ENCODE data around the gene BHLHE41.

The BHLHE41 gene

DNA sequence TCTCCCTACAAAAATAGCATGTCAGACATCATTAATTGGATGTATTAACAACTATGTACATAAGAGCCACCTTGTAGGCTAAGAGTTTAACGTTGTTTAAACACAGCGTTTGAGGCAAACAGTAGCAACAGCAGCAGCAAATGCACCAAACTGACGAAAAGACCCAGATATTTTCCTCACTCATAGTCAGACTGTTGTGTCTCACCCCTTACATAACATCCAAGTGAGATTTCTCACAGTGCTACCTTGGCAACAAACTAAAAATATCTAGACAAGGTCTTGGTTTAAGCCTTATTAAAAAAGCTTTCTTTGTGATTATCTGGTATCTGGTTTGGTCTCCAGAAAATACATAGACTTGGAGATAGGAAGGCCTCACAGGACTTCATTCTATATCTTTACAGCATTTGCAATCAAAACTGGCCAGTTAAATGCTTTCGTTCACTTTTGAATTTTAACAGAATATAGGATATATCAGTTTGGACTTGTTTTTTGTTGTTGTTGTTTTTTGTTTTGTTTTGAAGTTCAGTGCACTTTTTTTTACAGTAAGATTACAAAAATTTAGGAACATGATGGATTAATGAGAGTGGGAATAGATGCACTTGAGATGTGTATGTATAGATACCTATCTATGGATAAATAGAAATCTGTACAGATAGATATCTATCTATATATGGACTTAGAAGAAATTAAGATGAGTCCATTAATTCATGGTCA is 4.1 kb downstream of the BHLHE41 start:
- TF ChIP-seq, protein P1, sequence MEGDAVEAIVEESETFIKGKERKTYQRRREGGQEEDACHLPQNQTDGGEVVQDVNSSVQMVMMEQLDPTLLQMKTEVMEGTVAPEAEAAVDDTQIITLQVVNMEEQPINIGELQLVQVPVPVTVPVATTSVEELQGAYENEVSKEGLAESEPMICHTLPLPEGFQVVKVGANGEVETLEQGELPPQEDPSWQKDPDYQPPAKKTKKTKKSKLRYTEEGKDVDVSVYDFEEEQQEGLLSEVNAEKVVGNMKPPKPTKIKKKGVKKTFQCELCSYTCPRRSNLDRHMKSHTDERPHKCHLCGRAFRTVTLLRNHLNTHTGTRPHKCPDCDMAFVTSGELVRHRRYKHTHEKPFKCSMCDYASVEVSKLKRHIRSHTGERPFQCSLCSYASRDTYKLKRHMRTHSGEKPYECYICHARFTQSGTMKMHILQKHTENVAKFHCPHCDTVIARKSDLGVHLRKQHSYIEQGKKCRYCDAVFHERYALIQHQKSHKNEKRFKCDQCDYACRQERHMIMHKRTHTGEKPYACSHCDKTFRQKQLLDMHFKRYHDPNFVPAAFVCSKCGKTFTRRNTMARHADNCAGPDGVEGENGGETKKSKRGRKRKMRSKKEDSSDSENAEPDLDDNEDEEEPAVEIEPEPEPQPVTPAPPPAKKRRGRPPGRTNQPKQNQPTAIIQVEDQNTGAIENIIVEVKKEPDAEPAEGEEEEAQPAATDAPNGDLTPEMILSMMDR (IDR thresholded peaks at IDR 0.05) = no peak
- TF ChIP-seq ZFX (IDR thresholded peaks at IDR 0.05; ENCODE audit: borderline replicate concordance) = no peak
- H3K27ac ChIP-seq = no peak overlapping the region

DNA sequence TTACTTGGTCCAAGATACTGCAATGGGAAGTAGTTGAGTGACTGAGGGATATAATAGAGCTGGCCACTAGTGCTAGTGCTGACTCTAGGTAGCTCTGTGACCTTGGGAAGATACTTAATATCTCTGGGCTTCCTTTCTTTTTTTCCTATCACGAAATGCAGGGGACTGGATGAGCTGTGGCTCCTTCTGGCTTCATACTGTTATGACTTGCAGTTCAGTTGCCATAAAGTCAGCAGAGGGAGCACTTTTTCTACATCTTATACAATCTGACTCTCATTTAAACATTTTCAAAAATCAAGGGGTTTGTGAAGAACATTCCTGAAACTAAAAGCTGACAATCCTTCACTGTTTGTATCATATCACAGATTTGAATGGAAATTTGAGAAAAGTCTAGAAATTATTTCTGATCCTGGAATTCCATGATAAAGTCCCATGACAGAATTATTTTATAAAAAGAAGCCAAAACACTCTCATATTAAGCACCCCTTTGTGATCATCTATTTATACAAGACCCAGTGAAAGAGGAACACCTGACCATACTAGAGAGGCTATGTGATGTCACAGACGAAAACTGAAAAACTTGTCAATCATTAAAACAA is 5.3 kb downstream of the BHLHE41 start:
- TF ChIP-seq, protein P1 (IDR thresholded peaks at IDR 0.05) = peak; percentile 85
- TF ChIP-seq ZFX (IDR thresholded peaks at IDR 0.05; ENCODE audit: borderline replicate concordance) = no peak
- H3K27ac ChIP-seq = no peak overlapping the region

DNA sequence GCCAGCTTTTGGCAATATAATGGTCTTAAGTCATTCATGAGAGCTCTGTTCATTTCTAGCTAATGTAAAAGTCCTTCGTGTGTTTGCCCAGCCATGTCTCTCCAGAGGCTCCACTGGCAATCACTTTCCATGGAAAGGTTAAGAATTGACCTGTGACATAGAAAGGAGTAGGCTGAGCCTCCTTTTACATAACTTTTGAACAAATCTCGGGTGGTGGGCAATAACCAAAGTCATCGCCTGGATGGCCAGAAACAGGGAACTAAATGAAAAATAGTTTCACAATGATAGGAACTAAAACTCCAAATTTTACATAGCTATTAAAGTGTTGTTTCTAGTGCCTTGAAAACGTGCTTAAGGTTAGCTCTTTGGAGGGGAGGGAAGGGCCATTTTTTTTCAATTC is 6.5 kb downstream of the BHLHE41 start:
- H3K27ac ChIP-seq = no peak overlapping the region
- TF ChIP-seq ZFX (IDR thresholded peaks at IDR 0.05; ENCODE audit: borderline replicate concordance) = no peak
- TF ChIP-seq, protein P1 (IDR thresholded peaks at IDR 0.05) = no peak

DNA sequence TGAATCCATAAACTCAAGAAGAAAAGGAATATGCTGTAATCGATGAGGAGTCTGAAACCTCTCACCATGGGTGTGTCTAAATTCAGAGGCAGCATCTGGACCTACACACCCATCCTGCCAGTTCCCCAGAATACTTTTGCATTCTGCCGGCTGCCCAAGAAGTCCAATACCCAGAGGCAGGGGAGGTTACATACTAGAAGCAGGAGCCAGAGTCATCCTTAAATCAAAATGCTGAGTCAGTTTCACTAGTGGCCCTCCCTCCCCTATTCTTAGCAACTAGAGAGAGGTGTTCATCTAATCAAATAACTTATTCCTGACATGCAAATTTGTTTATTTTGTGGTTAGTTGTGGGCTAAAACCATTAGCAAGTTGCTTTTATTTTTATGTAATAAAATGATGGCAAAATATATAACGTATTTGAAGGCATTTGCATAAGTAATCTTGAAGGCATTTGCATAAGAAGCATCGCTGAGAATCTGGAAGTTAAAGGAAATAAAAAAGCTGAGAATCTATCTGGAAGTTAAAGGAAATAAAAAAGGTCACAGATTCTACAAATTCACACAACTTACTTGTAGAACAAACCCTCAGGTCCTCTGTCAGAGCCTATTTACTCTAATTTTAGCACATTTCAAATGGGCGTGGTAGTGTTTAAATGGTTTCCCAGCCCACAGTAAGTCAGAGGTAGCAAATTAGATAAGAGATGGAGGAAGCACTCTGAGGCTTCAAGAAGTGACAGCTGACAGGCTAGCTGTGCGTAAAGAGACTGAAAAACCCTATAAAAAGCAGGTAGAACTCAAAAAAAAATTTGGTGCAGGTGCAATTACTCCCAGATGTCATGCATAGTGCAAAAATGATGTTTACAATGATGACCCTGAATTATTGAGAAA is 7.8 kb downstream of the BHLHE41 start:
- H3K27ac ChIP-seq = no peak overlapping the region
- TF ChIP-seq ZFX (IDR thresholded peaks at IDR 0.05; ENCODE audit: borderline replicate concordance) = no peak
- TF ChIP-seq, protein P1 (IDR thresholded peaks at IDR 0.05) = no peak

DNA sequence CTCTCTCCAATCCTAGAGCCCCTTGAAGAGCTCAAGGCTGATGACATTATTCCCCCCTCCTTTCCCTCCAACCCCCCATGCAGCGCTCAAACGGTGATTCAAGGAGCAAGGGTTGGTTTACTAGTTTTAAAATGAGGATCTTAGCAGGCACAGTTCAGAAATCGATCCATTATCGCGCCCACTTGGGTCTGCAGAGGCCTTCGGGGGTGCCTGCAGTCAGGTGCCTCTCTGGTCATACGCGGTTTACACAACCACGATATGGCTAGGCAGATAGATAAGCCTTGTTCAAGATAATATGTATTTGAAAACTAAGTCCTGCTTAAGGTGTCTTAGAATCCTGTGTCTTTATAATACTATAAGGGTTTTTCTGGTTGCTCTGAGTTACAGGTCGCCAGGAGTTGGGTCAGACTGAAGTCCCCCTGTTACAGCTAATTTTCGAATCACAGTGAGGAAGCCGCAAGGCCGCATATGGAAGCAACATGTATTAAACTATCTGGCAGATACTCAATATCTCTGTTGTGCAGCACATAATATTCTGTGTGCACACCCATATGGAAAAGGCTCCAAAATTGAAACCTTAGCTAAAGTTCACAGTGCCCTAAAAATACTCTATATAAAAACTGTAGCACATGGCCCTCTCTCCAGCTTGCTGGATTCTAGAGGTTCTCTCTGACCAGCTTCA is 10.0 kb downstream of the BHLHE41 start:
- peak overlapping the region; percentile 81 for H3K27ac ChIP-seq
- TF ChIP-seq ZFX (IDR thresholded peaks at IDR 0.05; ENCODE audit: borderline replicate concordance) = no peak
- TF ChIP-seq, protein P1 (IDR thresholded peaks at IDR 0.05) = no peak

DNA sequence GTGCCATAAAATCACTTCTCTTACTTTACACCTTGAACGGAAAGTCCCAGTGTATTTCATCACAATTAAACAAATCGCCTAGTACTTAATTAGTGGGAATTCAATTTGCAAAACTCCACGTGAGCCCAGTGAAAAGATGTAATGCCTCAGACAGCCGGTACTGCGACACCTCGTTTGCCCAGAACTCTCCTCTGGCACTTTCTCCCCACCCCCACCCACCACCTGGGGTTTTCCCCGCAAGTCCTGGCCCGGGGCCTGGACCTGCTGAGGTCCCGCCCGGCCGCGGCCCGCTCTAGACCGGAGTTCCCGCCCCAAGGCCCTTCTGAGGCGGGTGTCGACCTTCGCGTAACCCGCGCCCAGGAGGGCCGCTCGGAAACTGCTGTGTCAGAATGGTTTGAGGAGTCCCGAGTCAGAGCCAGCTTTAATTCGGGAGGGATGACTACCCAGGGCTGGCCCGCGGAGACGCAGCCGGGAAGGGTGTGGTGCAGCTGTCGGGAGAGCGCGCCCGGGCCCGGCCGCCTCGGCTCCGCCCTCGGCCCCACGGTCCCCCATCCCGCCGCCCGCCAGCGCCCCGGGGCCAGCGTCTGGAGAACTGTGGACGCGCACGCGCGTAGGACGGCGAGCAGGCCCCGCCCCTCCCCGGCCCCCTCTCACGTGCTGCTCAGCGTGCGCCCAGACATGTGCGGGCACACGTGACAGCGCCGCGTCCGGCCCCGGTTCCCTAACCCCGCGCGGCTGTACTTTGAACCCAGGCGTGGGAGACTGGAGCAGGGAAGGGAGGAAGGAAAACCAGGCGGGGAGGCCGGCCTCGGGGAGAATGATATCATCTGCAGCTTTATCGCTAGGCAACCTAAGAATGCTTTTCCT is 10.8 kb downstream of the BHLHE41 start:
- peak overlapping the region; percentile 81 for H3K27ac ChIP-seq
- TF ChIP-seq, protein P1 (IDR thresholded peaks at IDR 0.05) = peak; percentile 32
- TF ChIP-seq ZFX (IDR thresholded peaks at IDR 0.05; ENCODE audit: borderline replicate concordance) = no peak
